ENCODE results near the gene FBXO48. TPM values are rescaled to one million over a fixed set of nuclear protein-coding genes. Genes with fewer than 3 reads are reported as not detected.

Gene FBXO48
- polyA plus RNA-seq, 1 donor (not counting 4 experiments of a cell fraction or from before 2014, with no cell fraction given) = 1.9 TPM

- no peaks in the 10 kb centered on the region for H3K9me3 ChIP-seq (ENCODE audit: control insufficient read depth, low read depth, low read length)
- H3K4me2 ChIP-seq (ENCODE audit: control insufficient read depth, extremely low read depth, insufficient read depth, low read depth, low read length) = no peak overlapping the region
- H3K27me3 ChIP-seq (ENCODE audit: control insufficient read depth, extremely low read depth, insufficient read depth, low read length) = no peaks in the 10 kb centered on the region
- H4K20me1 ChIP-seq (ENCODE audit: control insufficient read depth, extremely low read depth, insufficient read depth, low read length) = no peaks in the 10 kb centered on the region
- H3K27ac ChIP-seq (ENCODE audit: control insufficient read depth, insufficient read depth, low read length) = no peak overlapping the region
- H3K79me2 ChIP-seq (ENCODE audit: control insufficient read depth, insufficient read depth, low read length) = no peaks in the 10 kb centered on the region
- H3K9me1 ChIP-seq (ENCODE audit: control insufficient read depth, extremely low read depth, insufficient read depth, low read length) = no peaks in the 10 kb centered on the region
- no peaks in the 10 kb centered on the region for H3K36me3 ChIP-seq (ENCODE audit: control insufficient read depth in 2 of 2, extremely low read depth in 1 of 2, insufficient read depth in 2 of 2, low read length in 2 of 2)
- no peak for FAIRE-seq
- DNase-seq (ENCODE audit: low read depth, low spot score) = no peak
- H3K9ac ChIP-seq (ENCODE audit: control insufficient read depth, extremely low read depth, insufficient read depth, low read length) = no peak overlapping the region
- H3K4me1 ChIP-seq (ENCODE audit: control insufficient read depth, extremely low read depth, insufficient read depth, low read length) = no peaks in the 10 kb centered on the region
- H3K4me3 ChIP-seq (ENCODE audit: control insufficient read depth in 2 of 3, extremely low read depth in 1 of 3, insufficient read depth in 2 of 3, low read depth in 1 of 3, low read length in 3 of 3) = no peak overlapping the region
- dilution Hi-C loops (cut with MboI; ENCODE audit: extremely low pct_ligation_motif_present, low sequenced_read_pairs) = no loop called here
- H2AFZ ChIP-seq (ENCODE audit: control insufficient read depth, low read length) = no peak overlapping the region
- TF ChIP-seq EZH2 (IDR thresholded peaks at IDR 0.05; ENCODE audit: low read length) = no peak
- TF ChIP-seq CTCF (optimal IDR thresholded peaks at IDR 0.05 in 1 of 3, IDR thresholded peaks at IDR 0.05 in 1 of 3, conservative IDR thresholded peaks at IDR 0.05 in 1 of 3; ENCODE audit: extremely low read depth in 1 of 3, insufficient read depth in 2 of 3, low read length in 3 of 3) = no peak
Observed at GRCh38 chr2:68476454-68476853, 9.4 kb upstream of the FBXO48 start.

- DNase-seq (ENCODE audit: low read depth, low spot score) (no peak), FAIRE-seq (no peak)
- H4K20me1 ChIP-seq (ENCODE audit: control insufficient read depth, extremely low read depth, insufficient read depth, low read length) = no peaks in the 10 kb centered on the region
- H2AFZ ChIP-seq (ENCODE audit: control insufficient read depth, low read length) = no peak overlapping the region
- no peak overlapping the region for H3K27ac ChIP-seq (ENCODE audit: control insufficient read depth, insufficient read depth, low read length)
- no peaks in the 10 kb centered on the region for H3K36me3 ChIP-seq (ENCODE audit: control insufficient read depth in 2 of 2, extremely low read depth in 1 of 2, insufficient read depth in 2 of 2, low read length in 2 of 2)
- H3K79me2 ChIP-seq (ENCODE audit: control insufficient read depth, insufficient read depth, low read length) = peaks cover 3% of the 10 kb centered on the region
- dilution Hi-C loops (cut with MboI; ENCODE audit: extremely low pct_ligation_motif_present, low sequenced_read_pairs) = no loop called here
- no peak overlapping the region for H3K9ac ChIP-seq (ENCODE audit: control insufficient read depth, extremely low read depth, insufficient read depth, low read length)
- H3K4me3 ChIP-seq (ENCODE audit: control insufficient read depth in 2 of 3, extremely low read depth in 1 of 3, insufficient read depth in 2 of 3, low read depth in 1 of 3, low read length in 3 of 3) = no peak overlapping the region
- no peaks in the 10 kb centered on the region for H3K4me1 ChIP-seq (ENCODE audit: control insufficient read depth, extremely low read depth, insufficient read depth, low read length)
- no peaks in the 10 kb centered on the region for H3K9me1 ChIP-seq (ENCODE audit: control insufficient read depth, extremely low read depth, insufficient read depth, low read length)
- H3K27me3 ChIP-seq (ENCODE audit: control insufficient read depth, extremely low read depth, insufficient read depth, low read length) = no peaks in the 10 kb centered on the region
- no peak overlapping the region for H3K4me2 ChIP-seq (ENCODE audit: control insufficient read depth, extremely low read depth, insufficient read depth, low read depth, low read length)
- no peak for TF ChIP-seq CTCF (optimal IDR thresholded peaks at IDR 0.05 in 1 of 3, IDR thresholded peaks at IDR 0.05 in 1 of 3, conservative IDR thresholded peaks at IDR 0.05 in 1 of 3; ENCODE audit: extremely low read depth in 1 of 3, insufficient read depth in 2 of 3, low read length in 3 of 3)
- TF ChIP-seq EZH2 (IDR thresholded peaks at IDR 0.05; ENCODE audit: low read length) = no peak
- no peaks in the 10 kb centered on the region for H3K9me3 ChIP-seq (ENCODE audit: control insufficient read depth, low read depth, low read length)
Observed at GRCh38 chr2:68475576-68475975, 8.5 kb upstream of the FBXO48 start.
